OCI-LY1 (cell line): ENCODE measurements around the gene RGMA.

Experiments
- H2AFZ ChIP-seq: fragments of 200-600 bp; sonication (generic), shearing (Covaris generic); 2 replicates; pipeline ENCODE4 v1.6.0; 2014; ENCODE audit warnings: antibody characterized with exemption, mild to moderate bottlenecking, low read length
- H3F3A ChIP-seq: fragments of 200-600 bp; sonication (generic), shearing (Covaris generic); 2 replicates; pipeline ENCODE4 v1.6.0; 2014; ENCODE audit warnings: mild to moderate bottlenecking, antibody characterized with exemption, low read length, moderate library complexity; ENCODE audit not compliant: insufficient read depth
- H3K27ac ChIP-seq: fragments of 200-600 bp; sonication (generic); 2 replicates; pipeline ENCODE4 v1.5.1; 2014; ENCODE audit warnings: low read length, mixed run types, mild to moderate bottlenecking, low read depth; ENCODE audit not compliant: poor library complexity, severe bottlenecking
- H3K27me3 ChIP-seq: fragments of 200-600 bp; sonication (generic); 2 replicates; pipeline ENCODE4 v1.6.0; 2014; ENCODE audit warnings: antibody characterized with exemption, mild to moderate bottlenecking, low read length, moderate library complexity; ENCODE audit not compliant: insufficient read depth
- H3K36me3 ChIP-seq: fragments of 200-600 bp; sonication (generic); 2 replicates; pipeline ENCODE4 v1.6.1; 2014; ENCODE audit warnings: mild to moderate bottlenecking, antibody characterized with exemption, low read length, moderate library complexity, mixed read lengths; ENCODE audit not compliant: insufficient read depth
- H3K4me1 ChIP-seq: fragments of 200-600 bp; sonication (generic); 2 replicates; pipeline ENCODE4 v1.5.1; 2014; ENCODE audit warnings: mild to moderate bottlenecking, low read length, moderate library complexity; ENCODE audit not compliant: insufficient read depth, severe bottlenecking
- H3K4me2 ChIP-seq: fragments of 200-600 bp; sonication (generic), shearing (Covaris generic); 2 replicates; pipeline ENCODE4 v1.6.1; 2014; ENCODE audit warnings: low read length
- H3K4me3 ChIP-seq: fragments of 200-600 bp; sonication (generic); 2 replicates; pipeline ENCODE4 v1.5.1; 2014; ENCODE audit warnings: low read length, low read depth, mild to moderate bottlenecking, mixed read lengths; ENCODE audit not compliant: poor library complexity, severe bottlenecking
- H3K79me2 ChIP-seq: fragments of 200-600 bp; shearing (Covaris generic); 2 replicates; pipeline ENCODE4 v1.6.1; 2016; ENCODE audit warnings: mixed run types, low read length, mixed read lengths; ENCODE audit not compliant: insufficient read depth
- H3K9ac ChIP-seq: fragments of 200-600 bp; sonication (generic), shearing (Covaris generic); 2 replicates; pipeline ENCODE4 v1.6.1; 2014; ENCODE audit warnings: mild to moderate bottlenecking, low read length, mixed read lengths
- H3K9me2 ChIP-seq: fragments of 200-600 bp; sonication (generic), shearing (Covaris generic); 2 replicates; pipeline ENCODE4 v1.6.1; 2014; ENCODE audit warnings: low read depth, mild to moderate bottlenecking, low read length, mixed read lengths
- H3K9me3 ChIP-seq: fragments of 200-600 bp; shearing (Covaris generic); 2 replicates; pipeline ENCODE4 v1.6.1; 2014; ENCODE audit warnings: low read length, mixed read lengths
- H4K20me1 ChIP-seq: fragments of 200-600 bp; sonication (generic), shearing (Covaris generic); 2 replicates; pipeline ENCODE4 v1.6.0; 2016; ENCODE audit warnings: mild to moderate bottlenecking, low read length; ENCODE audit not compliant: insufficient read depth
- EZH2 ChIP-seq: fragments of 200-600 bp; sonication (generic), shearing (Covaris generic); IDR thresholded peaks from 2 replicates; pipeline ENCODE4 v1.8.0; 2017; ENCODE audit warnings: borderline replicate concordance, mixed run types, mild to moderate bottlenecking, antibody characterized with exemption, low read length, moderate library complexity, mixed read lengths
- TF ChIP-seq, protein P1 (sequence below): fragments of 200-600 bp; sonication (generic), shearing (Covaris generic); IDR thresholded peaks from 2 replicates; pipeline ENCODE4 v1.5.1; 2017; ENCODE audit warnings: mild to moderate bottlenecking, antibody characterized with exemption, low read length, moderate library complexity, mixed read lengths

The RGMA gene

DNA sequence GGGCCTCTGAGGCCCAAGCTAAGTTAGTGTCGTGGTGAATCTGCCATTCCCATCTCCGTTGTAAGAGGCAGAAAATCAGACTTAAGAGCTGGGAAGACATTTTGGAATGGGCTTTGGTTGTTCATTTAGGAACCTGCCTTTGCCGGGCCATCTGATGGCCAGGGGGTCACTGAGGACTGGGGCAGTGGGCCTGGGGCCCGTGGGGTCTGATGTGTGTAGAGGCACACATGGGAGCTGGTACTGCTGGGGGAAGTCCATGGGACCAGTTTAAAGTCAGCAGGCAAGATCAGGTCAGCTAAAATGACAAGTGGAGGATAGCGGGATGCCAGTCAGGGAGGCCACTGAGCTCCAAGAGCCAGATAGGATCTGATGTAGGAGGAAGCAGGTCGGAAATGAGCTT, 38.3 kb upstream of the RGMA start:
- Histone ChIP-seq H3K4me3 (no peak overlapping the region), H3K9ac (no peak overlapping the region), H3K4me2 (no peak overlapping the region), H3F3A (no peaks in the 10 kb centered on the region), H4K20me1 (no peaks in the 10 kb centered on the region), H3K4me1 (no peaks in the 10 kb centered on the region), H3K79me2 (no peaks in the 10 kb centered on the region), H3K36me3 (no peaks in the 10 kb centered on the region), H3K9me2 (no peaks in the 10 kb centered on the region), H3K27me3 (no peaks in the 10 kb centered on the region), H2AFZ (no peak overlapping the region), H3K27ac (no peak overlapping the region), H3K9me3 (no peaks in the 10 kb centered on the region)
- no peak for TF ChIP-seq EZH2
- TF ChIP-seq, protein P1, sequence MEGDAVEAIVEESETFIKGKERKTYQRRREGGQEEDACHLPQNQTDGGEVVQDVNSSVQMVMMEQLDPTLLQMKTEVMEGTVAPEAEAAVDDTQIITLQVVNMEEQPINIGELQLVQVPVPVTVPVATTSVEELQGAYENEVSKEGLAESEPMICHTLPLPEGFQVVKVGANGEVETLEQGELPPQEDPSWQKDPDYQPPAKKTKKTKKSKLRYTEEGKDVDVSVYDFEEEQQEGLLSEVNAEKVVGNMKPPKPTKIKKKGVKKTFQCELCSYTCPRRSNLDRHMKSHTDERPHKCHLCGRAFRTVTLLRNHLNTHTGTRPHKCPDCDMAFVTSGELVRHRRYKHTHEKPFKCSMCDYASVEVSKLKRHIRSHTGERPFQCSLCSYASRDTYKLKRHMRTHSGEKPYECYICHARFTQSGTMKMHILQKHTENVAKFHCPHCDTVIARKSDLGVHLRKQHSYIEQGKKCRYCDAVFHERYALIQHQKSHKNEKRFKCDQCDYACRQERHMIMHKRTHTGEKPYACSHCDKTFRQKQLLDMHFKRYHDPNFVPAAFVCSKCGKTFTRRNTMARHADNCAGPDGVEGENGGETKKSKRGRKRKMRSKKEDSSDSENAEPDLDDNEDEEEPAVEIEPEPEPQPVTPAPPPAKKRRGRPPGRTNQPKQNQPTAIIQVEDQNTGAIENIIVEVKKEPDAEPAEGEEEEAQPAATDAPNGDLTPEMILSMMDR: no peak

DNA sequence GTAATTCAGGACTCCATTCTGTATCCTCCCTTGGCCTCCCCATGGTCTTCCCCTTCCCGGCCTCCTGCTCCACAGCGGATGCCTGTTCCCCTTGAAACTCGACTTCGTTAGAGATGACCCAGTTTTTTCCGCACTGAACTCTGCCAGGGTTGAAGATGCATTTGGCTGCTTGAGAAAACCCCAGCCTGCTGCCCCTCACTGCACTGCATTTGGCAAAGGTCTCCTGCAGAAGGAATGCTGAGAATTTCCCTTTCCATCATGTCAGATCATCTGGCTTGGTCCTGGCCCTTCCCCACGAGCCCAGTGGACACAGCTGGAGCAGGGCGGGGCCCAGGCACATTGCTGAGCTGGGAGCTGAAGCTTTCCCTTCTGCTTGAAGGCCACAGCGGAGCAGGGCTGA, 37.6 kb upstream of the RGMA start:
- Histone ChIP-seq H3F3A (no peaks in the 10 kb centered on the region), H2AFZ (no peak overlapping the region), H3K79me2 (no peaks in the 10 kb centered on the region), H3K4me1 (no peaks in the 10 kb centered on the region), H3K27me3 (no peaks in the 10 kb centered on the region), H3K27ac (no peak overlapping the region), H3K4me3 (no peak overlapping the region), H3K4me2 (no peak overlapping the region), H3K9ac (no peak overlapping the region), H3K9me3 (no peaks in the 10 kb centered on the region), H3K9me2 (no peaks in the 10 kb centered on the region), H4K20me1 (no peaks in the 10 kb centered on the region), H3K36me3 (no peaks in the 10 kb centered on the region)
- TF ChIP-seq, protein P1: no peak
- TF ChIP-seq EZH2: no peak

DNA sequence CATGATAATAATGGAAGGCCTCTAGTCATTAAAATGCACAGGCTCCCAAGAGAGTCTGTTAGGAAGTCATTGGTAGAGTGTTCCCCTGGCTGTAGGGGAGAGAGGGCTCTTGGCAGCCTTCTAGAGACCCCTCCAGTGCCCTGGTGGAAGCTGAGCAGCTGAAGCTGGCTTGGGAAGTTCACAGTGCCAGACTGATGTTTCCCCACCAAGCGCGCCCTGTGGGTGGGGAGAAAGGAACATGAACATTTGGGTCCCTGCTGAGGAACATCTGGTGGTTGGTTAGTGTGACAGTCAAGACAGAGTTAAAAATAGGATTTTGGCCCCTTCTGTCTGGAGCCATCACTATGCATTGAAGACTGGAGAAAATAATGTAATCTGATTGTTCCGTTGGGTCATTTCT, 37.1 kb upstream of the RGMA start:
- H3F3A ChIP-seq: no peaks in the 10 kb centered on the region
- no peak overlapping the region for H3K4me3 ChIP-seq
- no peak for TF ChIP-seq EZH2
- TF ChIP-seq, protein P1: no peak

More for the DNA sequence above, 37.1 kb upstream of the RGMA start:
- Histone ChIP-seq H3K9ac (no peak overlapping the region), H3K9me3 (no peaks in the 10 kb centered on the region), H2AFZ (no peak overlapping the region), H3K27me3 (no peaks in the 10 kb centered on the region), H4K20me1 (no peaks in the 10 kb centered on the region), H3K9me2 (no peaks in the 10 kb centered on the region), H3K79me2 (no peaks in the 10 kb centered on the region), H3K27ac (no peak overlapping the region), H3K4me1 (no peaks in the 10 kb centered on the region), H3K4me2 (no peak overlapping the region), H3K36me3 (no peaks in the 10 kb centered on the region)
